ENCODE results near the gene SLC6A8.

Gene SLC6A8

GRCh38 chrX:153706799-153707198 is 19.1 kb downstream of the SLC6A8 start:
- TF ChIP-seq SUZ12 (IDR thresholded peaks at IDR 0.05) (no peak), CTBP1 (IDR thresholded peaks at IDR 0.05; ENCODE audit: borderline replicate concordance) (no peak), LEF1 (IDR thresholded peaks at IDR 0.05; ENCODE audit: borderline replicate concordance) (no peak), FOXK2 (IDR thresholded peaks at IDR 0.05) (no peak), SP1 (IDR thresholded peaks at IDR 0.05) (no peak), L3MBTL2 (conservative IDR thresholded peaks at IDR 0.05) (no peak), PKNOX1 (IDR thresholded peaks at IDR 0.05) (no peak)
- ChIA-PET CTCF (interaction anchor here (1.5 kb wide), 1 partner anchor 674 kb away, joined by 3 read pairs; no protein-coding TSS in a partner anchor), POLR2A (no interaction called here)
- DNase-seq (ENCODE audit: extremely low spot score), result no peak

GRCh38 chrX:153707406-153707805 is 19.7 kb downstream of the SLC6A8 start:
- TF ChIP-seq L3MBTL2 (conservative IDR thresholded peaks at IDR 0.05) (no peak), ZNF384 (IDR thresholded peaks at IDR 0.05) (no peak), TARDBP (IDR thresholded peaks at IDR 0.05) (no peak), ARNT (IDR thresholded peaks at IDR 0.05) (no peak), ELF4 (IDR thresholded peaks at IDR 0.05) (no peak), FOXM1 (IDR thresholded peaks at IDR 0.05; ENCODE audit: borderline replicate concordance) (no peak), SUZ12 (IDR thresholded peaks at IDR 0.05) (no peak), LEF1 (IDR thresholded peaks at IDR 0.05; ENCODE audit: borderline replicate concordance) (no peak), SP1 (IDR thresholded peaks at IDR 0.05) (no peak), PKNOX1 (IDR thresholded peaks at IDR 0.05) (no peak), FOXA1 (IDR thresholded peaks at IDR 0.05) (no peak)
- ChIA-PET CTCF (interaction anchor here (1.3 to 2.9 kb wide), 7 partner anchors 12 to 675 kb away, joined by 3 to 17 read pairs (median 8); partner anchors contain the start of gene SLC6A8), POLR2A (no interaction called here)
- no peak for DNase-seq (ENCODE audit: extremely low spot score)

- TF ChIP-seq BHLHE40 (IDR thresholded peaks at IDR 0.05; ENCODE audit: borderline replicate concordance) (no peak), FOXK2 (IDR thresholded peaks at IDR 0.05) (no peak), ELF4 (IDR thresholded peaks at IDR 0.05) (no peak), TARDBP (IDR thresholded peaks at IDR 0.05) (no peak), SUZ12 (IDR thresholded peaks at IDR 0.05) (no peak), FOXA1 (IDR thresholded peaks at IDR 0.05) (no peak), FOXM1 (IDR thresholded peaks at IDR 0.05; ENCODE audit: borderline replicate concordance) (no peak), ARNT (IDR thresholded peaks at IDR 0.05) (no peak), L3MBTL2 (conservative IDR thresholded peaks at IDR 0.05) (no peak)
- ChIA-PET POLR2A (no interaction called here), CTCF (interaction anchor here (0.7 to 2.9 kb wide), 13 partner anchors 8 to 676 kb away, joined by 3 to 17 read pairs (median 5); partner anchors contain the start of genes DUSP9 and SLC6A8)
- DNase-seq (ENCODE audit: extremely low spot score), result peak; percentile 68
Observed at GRCh38 chrX:153708415-153708814, 20.7 kb downstream of the SLC6A8 start.

- no peak for TF ChIP-seq SUZ12 (IDR thresholded peaks at IDR 0.05)
- TF ChIP-seq CTBP1 (IDR thresholded peaks at IDR 0.05; ENCODE audit: borderline replicate concordance), result no peak
- TF ChIP-seq BHLHE40 (IDR thresholded peaks at IDR 0.05; ENCODE audit: borderline replicate concordance), result no peak
- TF ChIP-seq HDGF (IDR thresholded peaks at IDR 0.05; ENCODE audit: borderline replicate concordance), result no peak
- no peak for TF ChIP-seq TARDBP (IDR thresholded peaks at IDR 0.05)
- TF ChIP-seq LEF1 (IDR thresholded peaks at IDR 0.05; ENCODE audit: borderline replicate concordance), result no peak
- no peak for TF ChIP-seq FOXM1 (IDR thresholded peaks at IDR 0.05; ENCODE audit: borderline replicate concordance)
- TF ChIP-seq L3MBTL2 (conservative IDR thresholded peaks at IDR 0.05), result no peak
- TF ChIP-seq NFRKB (IDR thresholded peaks at IDR 0.05), result no peak
- ChIA-PET CTCF (interaction anchor here (1.3 to 2.9 kb wide), 4 partner anchors 9 to 170 kb away, joined by 3 to 17 read pairs (median 6); no protein-coding TSS in a partner anchor), POLR2A (no interaction called here)
- DNase-seq (ENCODE audit: extremely low spot score), result no peak
Observed at GRCh38 chrX:153709726-153710674, 22.3 kb downstream of the SLC6A8 start.

GRCh38 chrX:153714256-153714655 is 26.5 kb downstream of the SLC6A8 start:
- ChIA-PET CTCF (interaction anchor here (0.9 kb wide), 1 partner anchor 46 kb away, joined by 4 read pairs; no protein-coding TSS in a partner anchor), POLR2A (interaction anchor here (1.8 kb wide), 1 partner anchor 9 kb away, joined by 5 read pairs; the partner anchor contains the start of gene BCAP31)
- no peak for DNase-seq (ENCODE audit: extremely low spot score)
- TF ChIP-seq PKNOX1 (IDR thresholded peaks at IDR 0.05) (no peak), L3MBTL2 (conservative IDR thresholded peaks at IDR 0.05) (no peak), SP1 (IDR thresholded peaks at IDR 0.05) (no peak)

GRCh38 chrX:153717445-153717844 is 29.7 kb downstream of the SLC6A8 start:
- CTCF ChIA-PET, result no interaction called here
- no peak for DNase-seq (ENCODE audit: extremely low spot score)
- POLR2A ChIA-PET, result no interaction called here
- TF ChIP-seq FOXK2 (IDR thresholded peaks at IDR 0.05) (no peak), PKNOX1 (IDR thresholded peaks at IDR 0.05) (no peak), FOXA1 (IDR thresholded peaks at IDR 0.05) (no peak), ARNT (IDR thresholded peaks at IDR 0.05) (no peak), L3MBTL2 (conservative IDR thresholded peaks at IDR 0.05) (no peak), TARDBP (IDR thresholded peaks at IDR 0.05) (no peak), HDGF (IDR thresholded peaks at IDR 0.05; ENCODE audit: borderline replicate concordance) (no peak), CTBP1 (IDR thresholded peaks at IDR 0.05; ENCODE audit: borderline replicate concordance) (no peak), BHLHE40 (IDR thresholded peaks at IDR 0.05; ENCODE audit: borderline replicate concordance) (no peak), SP1 (IDR thresholded peaks at IDR 0.05) (no peak), FOXM1 (IDR thresholded peaks at IDR 0.05; ENCODE audit: borderline replicate concordance) (no peak), LEF1 (IDR thresholded peaks at IDR 0.05; ENCODE audit: borderline replicate concordance) (no peak), NFRKB (IDR thresholded peaks at IDR 0.05) (no peak), ZNF384 (IDR thresholded peaks at IDR 0.05) (no peak), ELF4 (IDR thresholded peaks at IDR 0.05) (no peak), SUZ12 (IDR thresholded peaks at IDR 0.05) (no peak)

Data from HEK293T (cell line).